Neural cell (in vitro differentiated cells): ENCODE data around the gene PDXDC1.
"Not testable (repeated sequence)": the region's sequence is repeated elsewhere in the genome, so short reads cannot be mapped to it uniquely, and the experiment has no call there.

Experiments
- CTCF ChIP-seq: fragments of 450-650 bp; IDR thresholded peaks from 2 replicates; pipeline ENCODE4 v1.5.1; 2014; ENCODE audit warnings: antibody characterized with exemption, mild to moderate bottlenecking, moderate library complexity; ENCODE audit not compliant: poor library complexity, severe bottlenecking
- EP300 ChIP-seq: fragments of 450-650 bp; conservative IDR thresholded peaks from 2 replicates; pipeline ENCODE4 v1.6.1; 2014; ENCODE audit warnings: antibody characterized with exemption, mild to moderate bottlenecking, moderate library complexity; ENCODE audit not compliant: poor library complexity, severe bottlenecking
- EZH2 ChIP-seq: fragments of 200-600, 300-800 bp; shearing (Covaris generic), sonication (generic); IDR thresholded peaks from 2 replicates; pipeline ENCODE4 v1.6.1; 2014; ENCODE audit warnings: antibody characterized with exemption, low read length, borderline replicate concordance, mild to moderate bottlenecking; ENCODE audit not compliant: insufficient read depth, poor library complexity, severe bottlenecking
- POLR2AphosphoS5 ChIP-seq: IDR thresholded peaks from 2 replicates; pipeline ENCODE4 v1.6.1; 2012
- RAD21 ChIP-seq: fragments of 450-650 bp; conservative IDR thresholded peaks from 2 replicates; pipeline ENCODE4 v1.6.1; 2014; ENCODE audit warnings: antibody characterized with exemption, mild to moderate bottlenecking, moderate library complexity
- TAF1 ChIP-seq: IDR thresholded peaks from 2 replicates; pipeline ENCODE4 v1.6.1; 2012; ENCODE audit warnings: low read depth

GRCh38 chr16:15145418-15146263 is 170.8 kb downstream of the PDXDC1 start:
- TF ChIP-seq EP300, CTCF, EZH2, RAD21, TAF1, POLR2AphosphoS5: not testable (repeated sequence)
